SK-N-SH (cell line): ENCODE results near the gene MAP2K7. TPM values are rescaled to one million over a fixed set of nuclear protein-coding genes. Genes with fewer than 3 reads are reported as not detected.

ENCODE experiments used
- CTCF ChIA-PET: fragments of 300-600, 350-600 bp; formaldehyde crosslinking; extraction: SDS; loops from one replicate; lab custom pipeline; 2021; lab: Yijun Ruan, JAX
- POLR2A ChIA-PET: fragments of 350-600 bp; sonication (Branson Sonifier 250); formaldehyde crosslinking; extraction: SDS; loops from one replicate; lab custom pipeline; 2020; ENCODE audit warnings: antibody characterized with exemption, inconsistent platforms; lab: Yijun Ruan, JAX
- DNase-seq: peaks from one replicate; pipeline ENCODE4 v3.0.0; 2012
- H2AFZ ChIP-seq: fragments of 200-600 bp; sonication (generic); 2 replicates; pipeline ENCODE4 v1.8.1; 2016; ENCODE audit warnings: antibody characterized with exemption, mild to moderate bottlenecking, low read depth
- H3F3A ChIP-seq: fragments of 200-600 bp; sonication (generic); replicated peaks from 2 replicates; pipeline ENCODE3; 2016; ENCODE audit warnings: antibody characterized with exemption, mild to moderate bottlenecking; ENCODE audit not compliant: insufficient read depth
- H3K27ac ChIP-seq, 2 experiments: fragments of 200-500 bp in 1 of 2; fragments of 200-600 bp in 1 of 2; sonication (Bioruptor generic) in 1 of 2; sonication (generic), shearing (Covaris generic) in 1 of 2; 2 replicates each; pipeline versions ENCODE4 v1.5.1 to v1.6.1; 2014 to 2016; ENCODE audit warnings: low read depth in 2 of 2, inconsistent platforms in 1 of 2, low read length in 1 of 2, mild to moderate bottlenecking in 1 of 2, mixed read lengths in 1 of 2
- H3K27me3 ChIP-seq: fragments of 200-600 bp; sonication (generic), shearing (Covaris generic); 2 replicates; pipeline ENCODE4 v1.6.1; 2016; ENCODE audit warnings: mixed run types; ENCODE audit not compliant: insufficient read depth
- H3K36me3 ChIP-seq, 2 experiments: fragments of 200-500 bp in 1 of 2; fragments of 200-600 bp in 1 of 2; sonication (Bioruptor generic) in 1 of 2; sonication (generic) in 1 of 2; replicated peaks in 1 of 2; 2 replicates each; pipeline versions ENCODE3 to v1.5.1; 2014 to 2016; ENCODE audit warnings: low read length in 1 of 2, mild to moderate bottlenecking in 1 of 2; ENCODE audit not compliant: insufficient read depth in 2 of 2, control insufficient read depth in 1 of 2
- H3K4me1 ChIP-seq, 2 experiments: fragments of 200-500 bp in 1 of 2; fragments of 200-600 bp in 1 of 2; sonication (Bioruptor generic) in 1 of 2; sonication (generic), shearing (Covaris generic) in 1 of 2; 2 replicates each; pipeline versions ENCODE4 v1.5.1 to v1.6.1; 2014 to 2016; ENCODE audit warnings: low read depth in 1 of 2, low read length in 1 of 2, mixed run types in 1 of 2; ENCODE audit not compliant: insufficient read depth in 2 of 2, control insufficient read depth in 1 of 2
- H3K4me2 ChIP-seq: fragments of 200-600 bp; sonication (generic), shearing (Covaris generic); 2 replicates; pipeline ENCODE4 v1.6.1; 2017; ENCODE audit warnings: mixed run types
- H3K4me3 ChIP-seq, 2 experiments: fragments of 200-500 bp in 1 of 2; fragments of 200-600 bp in 1 of 2; sonication (Bioruptor generic) in 1 of 2; sonication (generic), shearing (Covaris generic) in 1 of 2; 2 replicates each; pipeline versions ENCODE4 v1.5.1 to v1.8.1; 2014 to 2016; ENCODE audit warnings: low read depth in 2 of 2, inconsistent platforms in 1 of 2, low read length in 1 of 2, mild to moderate bottlenecking in 1 of 2, mixed read lengths in 1 of 2, moderate library complexity in 1 of 2
- H3K79me2 ChIP-seq: fragments of 200-600 bp; sonication (generic); 2 replicates; pipeline ENCODE4 v1.8.1; 2017; ENCODE audit warnings: mild to moderate bottlenecking; ENCODE audit not compliant: insufficient read depth
- H3K9ac ChIP-seq: fragments of 200-600 bp; sonication (generic); 2 replicates; pipeline ENCODE4 v1.6.1; 2017; ENCODE audit warnings: mixed run types
- H3K9me2 ChIP-seq: fragments of 200-600 bp; sonication (generic); 2 replicates; pipeline ENCODE4 v1.6.1; 2017; ENCODE audit warnings: mixed run types
- H3K9me3 ChIP-seq: fragments of 200-600 bp; sonication (generic); 2 replicates; pipeline ENCODE4 v1.6.1; 2017; ENCODE audit warnings: mixed run types, mild to moderate bottlenecking, moderate library complexity
- H4K20me1 ChIP-seq: fragments of 200-600 bp; sonication (generic); 2 replicates; pipeline ENCODE4 v1.6.1; 2017; ENCODE audit warnings: mild to moderate bottlenecking, mixed run types; ENCODE audit not compliant: insufficient read depth
- CHD2 ChIP-seq: fragments of 150-350 bp; IDR thresholded peaks from 2 replicates; pipeline ENCODE4 v1.6.1; 2018; ENCODE audit warnings: low read length; ENCODE audit not compliant: partially characterized antibody
- EZH2phosphoT487 ChIP-seq: fragments of 200-600 bp; sonication (generic); IDR thresholded peaks from 2 replicates; pipeline ENCODE4 v1.6.1; 2017; ENCODE audit warnings: low read depth, mixed run types, mild to moderate bottlenecking, antibody characterized with exemption, moderate library complexity, borderline replicate concordance
- FOSL2 ChIP-seq: IDR thresholded peaks from 2 replicates; pipeline ENCODE4 v1.4.0; 2012; ENCODE audit warnings: low read depth, mild to moderate bottlenecking, moderate library complexity, borderline replicate concordance
- FOXM1 ChIP-seq: IDR thresholded peaks from 2 replicates; pipeline ENCODE4 v1.4.0; 2012; ENCODE audit warnings: low read depth, mild to moderate bottlenecking
- GATA2 ChIP-seq: sonication (generic); formaldehyde crosslinking; IDR thresholded peaks from 2 replicates; pipeline ENCODE4 v1.5.0; 2020; ENCODE audit warnings: mild to moderate bottlenecking, missing genetic modification reagents
- JUND ChIP-seq: IDR thresholded peaks from 2 replicates; pipeline ENCODE4 v1.4.0; 2012
- MEF2A ChIP-seq: IDR thresholded peaks from 2 replicates; pipeline ENCODE4 v1.4.0; 2012; ENCODE audit warnings: low read depth, borderline replicate concordance
- NFIC ChIP-seq: IDR thresholded peaks from 2 replicates; pipeline ENCODE4 v1.4.0; 2012; ENCODE audit warnings: borderline replicate concordance
- POLR2AphosphoS5 ChIP-seq: IDR thresholded peaks from 2 replicates; pipeline ENCODE4 v1.6.1; 2012; ENCODE audit warnings: low read depth, low read length
- SMC3 ChIP-seq: IDR thresholded peaks from 2 replicates; pipeline ENCODE4 v1.6.1; 2012; ENCODE audit warnings: low read depth, low read length, improper control_type of control experiment
- TAF1 ChIP-seq: IDR thresholded peaks from 2 replicates; pipeline ENCODE4 v1.6.1; 2012; ENCODE audit warnings: low read depth, mild to moderate bottlenecking, low read length, moderate library complexity, borderline replicate concordance
- TCF12 ChIP-seq: IDR thresholded peaks from 2 replicates; pipeline ENCODE4 v1.4.0; 2012
- TEAD4 ChIP-seq: IDR thresholded peaks from 2 replicates; pipeline ENCODE4 v1.4.0; 2012; ENCODE audit warnings: mild to moderate bottlenecking, borderline replicate concordance; ENCODE audit not compliant: insufficient read depth
- USF2 ChIP-seq: fragments of 150-350 bp; IDR thresholded peaks from 2 replicates; pipeline ENCODE4 v1.6.1; 2017; ENCODE audit warnings: antibody characterized with exemption, low read length, low read depth, borderline replicate concordance
- YY1 ChIP-seq: IDR thresholded peaks from 2 replicates; pipeline ENCODE4 v1.4.0; 2012; ENCODE audit warnings: low read depth, mild to moderate bottlenecking
- WGBS: methylation state at CpG from one replicate; pipeline ENCODE4 v1.1.6; 2017; ENCODE audit warnings: low lambda C conversion rate; 5-methylcytosine and 5-hydroxymethylcytosine counted together
- polyA plus RNA-seq, 3 experiments: library from polyadenylated mRNA; depleted of rRNA; stranded (reverse); fragments of >200 nt; gene quantifications; 2 replicates each; pipeline ENCODE4 v1.2.3, GENCODE V29; 2012
- TF ChIP-seq, protein P1 (sequence below): IDR thresholded peaks from 2 replicates; pipeline ENCODE4; 2012
- TF ChIP-seq, protein P2 (sequence below): IDR thresholded peaks from 2 replicates; pipeline ENCODE4 v1.6.1; 2012; ENCODE audit warnings: mild to moderate bottlenecking, low read depth, low read length, moderate library complexity
- TF ChIP-seq, protein P3 (sequence below): IDR thresholded peaks from 2 replicates; pipeline ENCODE4 v1.4.0; 2012; ENCODE audit warnings: low read depth, borderline replicate concordance

Gene MAP2K7
- polyA plus RNA-seq, 1 of the 3 experiments (the other 2 are of a cell fraction) = 13.0 TPM

DNA sequence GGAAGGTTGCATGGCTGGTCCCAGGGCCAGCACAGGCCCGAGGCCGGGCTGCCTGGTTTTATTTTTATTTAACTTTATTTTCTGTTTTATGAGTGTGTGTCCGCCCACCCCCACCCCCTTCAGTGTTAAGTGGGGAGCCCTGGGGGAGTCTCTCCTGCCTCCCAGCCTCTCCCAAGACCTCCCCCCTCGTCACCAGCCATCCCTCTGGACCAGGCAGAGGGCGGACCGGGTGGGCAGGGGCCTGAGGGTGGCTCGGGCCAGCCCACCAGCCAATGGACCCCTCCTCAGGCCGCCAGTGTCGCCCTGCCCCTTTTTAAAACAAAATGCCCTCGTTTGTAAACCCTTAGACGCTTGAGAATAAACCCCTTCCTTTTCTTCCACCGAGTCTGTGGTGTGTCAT lies 10.4 kb downstream of the MAP2K7 start:
- WGBS = 83% methylated on average over 12 of the region's 12 CpGs
- H3K9me2 ChIP-seq = no peaks in the 10 kb centered on the region
- H3K36me3 ChIP-seq = peaks cover 0 to 35% of the 10 kb centered on the region in 2 experiments
- ChIA-PET POLR2A (no interaction called here), CTCF (no interaction called here)
- no peak overlapping the region for H3K4me3 ChIP-seq
- H3K9ac ChIP-seq = no peak overlapping the region
- no peaks in the 10 kb centered on the region for H4K20me1 ChIP-seq
- H3K9me3 ChIP-seq = no peaks in the 10 kb centered on the region
- H3K79me2 ChIP-seq = no peaks in the 10 kb centered on the region
- H3K4me2 ChIP-seq = no peak overlapping the region
- peaks cover 6% of the 10 kb centered on the region for H3F3A ChIP-seq
- no peak for TF ChIP-seq FOSL2
- TF ChIP-seq, protein P1, sequence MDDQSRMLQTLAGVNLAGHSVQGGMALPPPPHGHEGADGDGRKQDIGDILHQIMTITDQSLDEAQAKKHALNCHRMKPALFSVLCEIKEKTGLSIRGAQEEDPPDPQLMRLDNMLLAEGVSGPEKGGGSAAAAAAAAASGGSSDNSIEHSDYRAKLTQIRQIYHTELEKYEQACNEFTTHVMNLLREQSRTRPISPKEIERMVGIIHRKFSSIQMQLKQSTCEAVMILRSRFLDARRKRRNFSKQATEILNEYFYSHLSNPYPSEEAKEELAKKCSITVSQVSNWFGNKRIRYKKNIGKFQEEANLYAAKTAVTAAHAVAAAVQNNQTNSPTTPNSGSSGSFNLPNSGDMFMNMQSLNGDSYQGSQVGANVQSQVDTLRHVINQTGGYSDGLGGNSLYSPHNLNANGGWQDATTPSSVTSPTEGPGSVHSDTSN = 0 out of 2 replicates have a peak, but pooled peaks have one; percentile 16
- H3K4me1 ChIP-seq = peaks cover 0 to 9% of the 10 kb centered on the region in 2 experiments; a peak in 2 of 4 replicates
- H3K27ac ChIP-seq = no peak overlapping the region
- peaks cover 7% of the 10 kb centered on the region; the same call in 1 of the 2 replicates for H3K27me3 ChIP-seq
- DNase-seq = no peak
- H2AFZ ChIP-seq = no peak overlapping the region

GRCh38 chr19:7914598-7915045 lies 10.9 kb downstream of the MAP2K7 start, which contains the start of gene TGFBR3L:
TSS of gene TGFBR3L (plus strand) at chr19:7914830.
- Histone ChIP-seq H4K20me1 (no peaks in the 10 kb centered on the region), H3K27ac (no peak within 1 kb of the TSS), H3F3A (peaks cover 7% of the 10 kb centered on the region), H3K9me2 (no peaks in the 10 kb centered on the region), H3K79me2 (no peaks in the 10 kb centered on the region), H3K36me3 (peaks cover 0 to 31% of the 10 kb centered on the region in 2 experiments), H3K4me3 (no peak within 1 kb of the TSS), H3K9me3 (no peaks in the 10 kb centered on the region), H3K4me2 (no peak within 1 kb of the TSS), H2AFZ (no peak within 1 kb of the TSS), H3K27me3 (peaks cover 7% of the 10 kb centered on the region; the same call in 1 of the 2 replicates), H3K4me1 (peaks cover 0 to 10% of the 10 kb centered on the region in 2 experiments; a peak in 2 of 4 replicates), H3K9ac (no peak within 1 kb of the TSS)
- CTCF ChIA-PET = interaction anchor here (4.5 kb wide), 1 partner anchor 62 kb away, joined by 26 read pairs; no protein-coding TSS in a partner anchor
- TF ChIP-seq, protein P1 = no peak
- TF ChIP-seq TEAD4 = no peak
- TF ChIP-seq FOXM1 = no peak
- no peak for TF ChIP-seq TCF12
- no peak for TF ChIP-seq SMC3
- no peak for TF ChIP-seq CHD2
- no peak; the same call in 1 of the 2 replicates for TF ChIP-seq POLR2AphosphoS5
- TF ChIP-seq TAF1 = no peak
- no peak for TF ChIP-seq MEF2A
- TF ChIP-seq YY1 = no peak
- TF ChIP-seq, protein P2, sequence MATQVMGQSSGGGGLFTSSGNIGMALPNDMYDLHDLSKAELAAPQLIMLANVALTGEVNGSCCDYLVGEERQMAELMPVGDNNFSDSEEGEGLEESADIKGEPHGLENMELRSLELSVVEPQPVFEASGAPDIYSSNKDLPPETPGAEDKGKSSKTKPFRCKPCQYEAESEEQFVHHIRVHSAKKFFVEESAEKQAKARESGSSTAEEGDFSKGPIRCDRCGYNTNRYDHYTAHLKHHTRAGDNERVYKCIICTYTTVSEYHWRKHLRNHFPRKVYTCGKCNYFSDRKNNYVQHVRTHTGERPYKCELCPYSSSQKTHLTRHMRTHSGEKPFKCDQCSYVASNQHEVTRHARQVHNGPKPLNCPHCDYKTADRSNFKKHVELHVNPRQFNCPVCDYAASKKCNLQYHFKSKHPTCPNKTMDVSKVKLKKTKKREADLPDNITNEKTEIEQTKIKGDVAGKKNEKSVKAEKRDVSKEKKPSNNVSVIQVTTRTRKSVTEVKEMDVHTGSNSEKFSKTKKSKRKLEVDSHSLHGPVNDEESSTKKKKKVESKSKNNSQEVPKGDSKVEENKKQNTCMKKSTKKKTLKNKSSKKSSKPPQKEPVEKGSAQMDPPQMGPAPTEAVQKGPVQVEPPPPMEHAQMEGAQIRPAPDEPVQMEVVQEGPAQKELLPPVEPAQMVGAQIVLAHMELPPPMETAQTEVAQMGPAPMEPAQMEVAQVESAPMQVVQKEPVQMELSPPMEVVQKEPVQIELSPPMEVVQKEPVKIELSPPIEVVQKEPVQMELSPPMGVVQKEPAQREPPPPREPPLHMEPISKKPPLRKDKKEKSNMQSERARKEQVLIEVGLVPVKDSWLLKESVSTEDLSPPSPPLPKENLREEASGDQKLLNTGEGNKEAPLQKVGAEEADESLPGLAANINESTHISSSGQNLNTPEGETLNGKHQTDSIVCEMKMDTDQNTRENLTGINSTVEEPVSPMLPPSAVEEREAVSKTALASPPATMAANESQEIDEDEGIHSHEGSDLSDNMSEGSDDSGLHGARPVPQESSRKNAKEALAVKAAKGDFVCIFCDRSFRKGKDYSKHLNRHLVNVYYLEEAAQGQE = no peak
- no peak for TF ChIP-seq EZH2phosphoT487
- TF ChIP-seq NFIC = no peak
- TF ChIP-seq JUND = no peak
- TF ChIP-seq GATA2 (CRISPR knock-in tag) = no peak
- no peak for TF ChIP-seq USF2
- TF ChIP-seq, protein P3, sequence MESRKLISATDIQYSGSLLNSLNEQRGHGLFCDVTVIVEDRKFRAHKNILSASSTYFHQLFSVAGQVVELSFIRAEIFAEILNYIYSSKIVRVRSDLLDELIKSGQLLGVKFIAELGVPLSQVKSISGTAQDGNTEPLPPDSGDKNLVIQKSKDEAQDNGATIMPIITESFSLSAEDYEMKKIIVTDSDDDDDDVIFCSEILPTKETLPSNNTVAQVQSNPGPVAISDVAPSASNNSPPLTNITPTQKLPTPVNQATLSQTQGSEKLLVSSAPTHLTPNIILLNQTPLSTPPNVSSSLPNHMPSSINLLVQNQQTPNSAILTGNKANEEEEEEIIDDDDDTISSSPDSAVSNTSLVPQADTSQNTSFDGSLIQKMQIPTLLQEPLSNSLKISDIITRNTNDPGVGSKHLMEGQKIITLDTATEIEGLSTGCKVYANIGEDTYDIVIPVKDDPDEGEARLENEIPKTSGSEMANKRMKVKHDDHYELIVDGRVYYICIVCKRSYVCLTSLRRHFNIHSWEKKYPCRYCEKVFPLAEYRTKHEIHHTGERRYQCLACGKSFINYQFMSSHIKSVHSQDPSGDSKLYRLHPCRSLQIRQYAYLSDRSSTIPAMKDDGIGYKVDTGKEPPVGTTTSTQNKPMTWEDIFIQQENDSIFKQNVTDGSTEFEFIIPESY = no peak
- DNase-seq = no peak
- WGBS = 87% methylated on average over 3 of the region's 12 CpGs
- POLR2A ChIA-PET = no interaction called here
